ENCODE results near the gene MACF1.
"Not testable (repeated sequence)": the region's sequence is repeated elsewhere in the genome, so short reads cannot be mapped to it uniquely, and the experiment has no call there.

MACF1 gene

DNA sequence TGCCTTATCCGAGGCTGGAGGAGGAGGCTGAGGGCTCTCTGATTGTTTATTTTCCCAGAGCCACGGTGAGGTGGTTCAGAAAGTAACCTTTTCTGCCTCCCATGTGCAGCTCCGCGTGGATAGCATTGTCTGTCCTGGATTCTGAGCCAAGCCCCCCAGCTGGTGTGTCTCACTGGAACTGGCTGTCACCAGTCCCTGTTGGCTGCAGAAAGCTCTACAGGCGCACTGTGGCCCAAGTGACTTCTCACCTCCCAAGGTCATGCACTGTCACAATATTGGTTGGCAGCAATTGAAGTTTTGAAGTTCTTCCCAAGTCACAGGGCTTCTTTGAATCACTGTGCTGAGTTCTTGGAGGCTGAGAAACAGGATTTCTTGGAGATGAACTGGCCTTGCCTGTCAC lies 295.2 kb downstream of the MACF1 start:
- DNase-seq = no peak

- DNase-seq = no peak
Measured at GRCh38 chr1:39500862-39501389, 296.4 kb downstream of the MACF1 start.

DNA sequence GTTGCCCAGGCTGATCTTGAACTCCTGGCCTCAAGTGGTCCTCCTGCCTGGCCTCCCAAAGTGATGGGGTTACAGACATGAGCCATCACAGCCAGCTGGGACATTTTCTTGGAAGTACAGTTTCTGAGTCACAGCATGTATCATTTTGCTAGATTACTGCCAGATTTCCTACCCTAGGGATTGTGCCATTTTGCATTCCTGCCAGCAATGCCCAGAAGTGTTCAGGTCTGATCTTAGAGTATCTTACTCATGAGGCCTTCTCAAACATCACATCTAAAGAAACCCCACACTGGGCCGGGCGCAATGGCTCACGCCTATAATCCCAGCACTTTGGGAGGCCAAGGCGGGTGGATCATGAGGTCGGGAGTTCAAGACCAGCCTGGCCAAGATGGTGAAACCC lies 297.2 kb downstream of the MACF1 start:
- DNase-seq = no peak

GRCh38 chr1:39504436-39504835 lies 299.9 kb downstream of the MACF1 start:
- DNase-seq = not testable (repeated sequence)

DNA sequence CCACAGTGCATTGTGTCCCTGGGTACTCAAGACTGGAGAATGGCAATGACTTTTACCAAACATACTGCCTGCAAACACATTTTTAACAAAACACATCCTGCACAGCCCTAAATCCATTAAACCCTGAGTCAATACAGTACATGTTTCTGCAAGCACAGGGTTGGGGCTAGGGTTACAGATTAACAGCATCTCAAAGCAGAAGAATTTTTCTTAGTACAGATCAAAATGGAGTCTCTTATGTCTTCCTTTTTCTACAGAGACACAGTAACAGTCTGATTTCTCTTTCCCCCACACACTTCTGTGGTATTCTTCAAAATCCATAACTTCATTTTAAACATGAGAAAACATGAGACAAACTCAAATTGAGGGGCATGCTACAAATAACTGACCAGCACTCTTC lies 300.8 kb downstream of the MACF1 start:
- DNase-seq = no peak

- DNase-seq = no peak
Measured at GRCh38 chr1:39507230-39507928, 302.9 kb downstream of the MACF1 start.

GRCh38 chr1:39508266-39508665 lies 303.8 kb downstream of the MACF1 start:
- no peak for DNase-seq

GRCh38 chr1:39508857-39509305 lies 304.4 kb downstream of the MACF1 start:
- DNase-seq = no peak

DNA sequence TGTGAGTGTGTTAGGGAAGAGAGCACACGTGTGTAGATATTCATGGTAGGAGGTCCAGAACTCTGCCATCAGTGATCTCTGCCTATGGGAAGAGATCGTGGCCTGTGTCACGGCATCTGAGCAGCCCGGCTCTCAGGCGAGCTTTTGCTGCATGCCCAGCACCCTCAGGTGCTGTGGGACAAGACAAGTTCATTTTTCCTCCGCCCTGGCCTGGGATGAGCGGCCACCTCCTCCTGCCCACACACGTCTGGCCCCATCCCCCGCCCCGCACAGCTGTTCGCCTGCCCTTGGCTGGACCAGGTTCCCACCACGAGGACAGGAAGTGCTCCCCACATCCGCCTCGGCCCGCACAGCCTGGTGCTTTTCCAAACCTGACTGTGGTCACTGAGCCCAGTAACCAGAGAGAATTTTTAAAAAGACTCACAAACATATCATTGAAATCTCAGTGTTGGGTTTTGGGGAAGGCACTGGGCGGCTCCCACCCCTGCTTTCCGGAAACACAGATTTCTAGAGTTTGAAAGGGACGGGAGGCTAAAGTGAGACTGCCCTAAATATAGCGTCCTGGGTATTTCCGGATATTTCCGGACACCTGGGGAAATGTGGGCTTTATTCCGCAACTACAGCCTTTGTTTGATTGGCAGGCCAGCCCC lies 305.0 kb downstream of the MACF1 start:
- DNase-seq = no peak

- not testable (repeated sequence) for DNase-seq
Measured at GRCh38 chr1:39510570-39511186, 306.2 kb downstream of the MACF1 start.

GRCh38 chr1:39511477-39511876 lies 307.0 kb downstream of the MACF1 start:
- DNase-seq = not testable (repeated sequence)

GRCh38 chr1:39512234-39512847 lies 307.8 kb downstream of the MACF1 start:
- DNase-seq = not testable (repeated sequence)

- DNase-seq = not testable (repeated sequence)
Measured at GRCh38 chr1:39514710-39515124, 310.2 kb downstream of the MACF1 start.

- not testable (repeated sequence) for DNase-seq
Measured at GRCh38 chr1:39515131-39516086, 310.9 kb downstream of the MACF1 start.

GRCh38 chr1:39516841-39517240 lies 312.3 kb downstream of the MACF1 start:
- DNase-seq = not testable (repeated sequence)

DNA sequence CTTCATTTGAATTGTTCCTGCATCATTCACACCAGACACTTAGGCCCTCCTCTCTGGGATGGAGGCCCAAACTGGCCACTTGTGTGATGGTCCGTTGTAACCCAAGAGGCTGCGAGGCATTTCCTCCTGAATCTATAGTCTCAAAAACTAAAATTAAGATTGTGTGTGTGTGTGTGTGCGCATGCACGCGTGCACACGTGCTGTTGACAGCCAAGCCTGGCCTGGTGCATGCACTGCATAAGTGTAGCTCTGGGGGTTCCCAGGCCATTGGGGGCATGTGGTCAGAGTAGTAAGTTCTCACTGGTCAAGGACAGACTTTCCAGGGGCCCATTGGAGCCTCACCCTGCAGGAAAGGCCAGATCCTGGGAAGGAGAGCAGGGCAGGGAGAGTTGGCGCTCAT lies 313.4 kb downstream of the MACF1 start:
- not testable (repeated sequence) for DNase-seq

DNA sequence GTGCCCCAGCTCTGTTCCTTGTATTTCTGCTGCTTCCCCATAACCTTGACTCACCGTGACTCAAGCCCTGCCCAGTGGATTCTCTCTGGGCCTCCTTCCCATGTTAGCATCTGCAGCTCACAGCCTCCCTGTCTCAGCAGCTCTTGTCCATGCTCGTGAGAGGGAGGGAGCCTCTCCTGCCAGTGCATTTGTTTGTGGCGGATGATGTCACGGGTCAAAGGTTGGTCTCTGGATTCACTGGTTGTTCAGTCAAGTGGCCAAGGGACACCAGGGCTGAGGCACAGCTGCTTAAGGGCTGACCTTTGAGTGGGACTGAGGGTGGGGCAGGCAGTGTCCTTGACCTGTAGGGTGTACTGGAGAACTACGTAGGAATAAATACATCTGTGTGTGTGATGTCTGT lies 314.9 kb downstream of the MACF1 start:
- not testable (repeated sequence) for DNase-seq

DNA sequence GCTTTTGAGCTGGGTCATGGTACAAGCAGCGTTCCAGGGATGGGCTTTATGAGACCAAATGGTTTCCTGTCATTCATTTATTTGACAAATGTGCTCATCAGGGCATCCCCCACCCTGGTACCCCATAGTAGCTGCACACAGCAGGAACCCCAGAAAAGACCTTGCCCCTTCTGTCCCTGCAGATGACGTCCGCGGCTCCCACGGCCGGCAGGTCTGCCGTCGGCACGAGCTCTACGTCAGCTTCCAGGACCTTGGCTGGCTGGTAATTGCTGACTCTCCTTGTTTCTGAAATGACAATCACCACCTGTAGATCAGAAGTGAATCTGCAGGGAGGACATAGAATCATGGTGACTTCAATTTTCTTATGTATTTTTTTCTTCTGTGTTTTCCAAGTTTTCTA lies 317.7 kb downstream of the MACF1 start:
- not testable (repeated sequence) for DNase-seq

DNA sequence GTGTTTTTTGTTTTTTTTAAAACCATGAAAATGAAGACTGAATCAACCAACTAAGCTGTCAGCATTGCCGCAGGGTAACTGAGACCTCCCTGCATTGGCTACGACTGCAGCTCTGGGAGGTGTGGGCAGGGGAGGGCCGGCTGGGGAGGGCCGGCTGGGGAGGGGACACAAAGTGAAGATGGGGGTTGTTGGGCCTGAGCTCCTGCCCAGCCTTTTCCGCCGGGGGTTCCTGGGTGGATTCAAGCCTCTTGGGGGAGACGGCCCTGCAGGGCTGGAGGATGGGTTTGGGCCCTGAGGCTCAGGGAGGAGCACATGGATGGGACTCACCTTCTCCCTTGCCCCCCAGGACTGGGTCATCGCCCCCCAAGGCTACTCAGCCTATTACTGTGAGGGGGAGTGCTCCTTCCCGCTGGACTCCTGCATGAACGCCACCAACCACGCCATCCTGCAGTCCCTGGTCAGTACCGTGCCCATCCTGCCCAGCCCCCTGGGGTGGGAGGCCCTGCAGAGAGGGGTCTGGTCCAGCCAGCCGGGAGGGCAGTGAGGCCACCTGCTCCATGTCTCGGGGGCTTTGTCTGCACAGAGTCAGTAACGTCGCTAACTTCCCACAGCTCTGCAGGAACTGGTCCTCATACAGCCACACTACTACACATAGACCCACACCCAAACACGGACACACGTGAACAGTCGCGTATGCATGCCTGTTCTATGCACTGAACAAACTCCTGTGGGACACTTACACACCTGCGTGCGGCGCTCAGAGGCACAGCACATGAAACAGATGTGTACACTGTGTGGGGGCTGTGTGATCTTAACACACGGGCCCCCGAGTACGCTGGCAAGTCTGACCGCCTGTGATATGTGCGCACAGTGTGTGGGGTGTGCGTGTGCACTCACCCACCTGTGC lies 318.4 kb downstream of the MACF1 start:
- no peak for DNase-seq

DNA sequence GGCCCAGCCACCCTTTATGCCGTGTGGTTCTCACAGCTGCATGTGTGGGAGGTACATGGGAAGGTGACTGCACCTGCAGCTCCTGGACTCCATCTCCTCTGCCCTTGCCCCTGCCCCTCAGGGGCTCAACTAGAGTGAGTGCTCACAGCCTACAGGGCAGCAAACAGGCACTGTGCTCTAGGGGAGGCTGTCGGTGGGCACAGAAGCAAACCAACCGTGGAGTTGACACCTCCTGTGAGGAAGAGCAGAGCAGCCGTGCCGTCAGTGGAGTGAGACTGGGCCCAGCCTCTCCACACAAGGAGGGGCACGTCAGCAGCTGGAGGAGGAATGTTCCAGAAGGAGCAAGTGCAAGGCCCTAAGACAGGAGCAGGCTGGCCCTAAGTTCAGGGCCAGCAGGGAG lies 319.7 kb downstream of the MACF1 start:
- DNase-seq = no peak
